GM19395 (cell line): ENCODE measurements around the gene PPP1R18.
"Not testable (repeated sequence)": the region's sequence is repeated elsewhere in the genome, so short reads cannot be mapped to it uniquely, and the experiment has no call there.

Experiments used
- ATAC-seq: cut with Tn5 transposase; IDR thresholded peaks from one replicate; pipeline ENCODE4 v1.9.1; 2021; ENCODE audit warnings: mild to moderate bottlenecking, moderate library complexity; ENCODE audit not compliant: unreplicated experiment

The PPP1R18 gene

GRCh38 chr6:30670760-30671527 is 15.5 kb downstream of the PPP1R18 start:
- no peak for ATAC-seq

DNA sequence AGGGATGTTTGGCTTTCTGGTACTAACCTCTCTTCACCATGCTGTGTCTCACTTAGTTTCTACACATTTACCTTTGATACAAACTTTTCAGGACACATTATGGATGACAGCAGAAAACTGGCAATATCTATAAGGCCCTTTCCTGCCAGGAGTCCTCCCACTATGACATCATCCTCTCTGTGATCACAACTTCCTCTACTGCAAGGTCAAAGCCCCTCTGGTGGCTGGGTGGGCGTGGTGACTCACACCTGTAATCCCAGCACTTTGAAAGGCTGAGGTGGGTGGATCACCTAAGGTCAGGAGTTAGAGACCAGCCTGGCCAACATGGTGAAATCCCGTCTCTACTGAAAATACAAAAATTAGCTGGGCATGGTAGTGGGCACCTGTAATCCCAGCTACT is 20.1 kb downstream of the PPP1R18 start:
- ATAC-seq: not testable (repeated sequence)

- ATAC-seq: no peak
These were observed 21.3 kb downstream of the PPP1R18 start for GRCh38 chr6:30664994-30665767.

- not testable (repeated sequence) for ATAC-seq
These were observed 28.5 kb downstream of the PPP1R18 start for GRCh38 chr6:30657922-30658321.

GRCh38 chr6:30657454-30657853 is 29.0 kb downstream of the PPP1R18 start:
- ATAC-seq: no peak

DNA sequence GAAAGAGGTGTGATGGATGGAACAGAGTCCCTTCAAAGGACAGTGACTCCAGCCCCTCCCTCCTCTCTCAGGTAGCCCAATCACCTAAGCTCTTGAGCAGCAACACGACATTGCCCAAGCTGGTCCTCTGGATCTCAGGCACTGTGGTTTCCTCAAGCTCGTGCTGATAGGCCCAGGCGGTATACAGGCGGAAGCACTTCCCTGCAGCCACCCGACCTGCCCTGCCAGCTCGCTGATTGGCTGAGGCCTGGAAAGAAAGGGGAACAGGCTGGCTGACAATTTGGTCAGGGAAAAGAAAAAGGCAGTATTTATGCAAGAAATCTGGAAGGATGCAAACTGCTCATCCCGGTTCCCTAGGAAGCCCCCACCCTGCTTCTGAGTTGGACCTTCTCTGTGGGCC is 29.9 kb downstream of the PPP1R18 start:
- no peak for ATAC-seq

GRCh38 chr6:30655743-30656094 is 30.7 kb downstream of the PPP1R18 start:
- ATAC-seq: no peak

GRCh38 chr6:30654798-30655742 is 31.4 kb downstream of the PPP1R18 start:
- ATAC-seq: no peak

GRCh38 chr6:30651143-30651542 is 35.3 kb downstream of the PPP1R18 start:
- no peak for ATAC-seq

DNA sequence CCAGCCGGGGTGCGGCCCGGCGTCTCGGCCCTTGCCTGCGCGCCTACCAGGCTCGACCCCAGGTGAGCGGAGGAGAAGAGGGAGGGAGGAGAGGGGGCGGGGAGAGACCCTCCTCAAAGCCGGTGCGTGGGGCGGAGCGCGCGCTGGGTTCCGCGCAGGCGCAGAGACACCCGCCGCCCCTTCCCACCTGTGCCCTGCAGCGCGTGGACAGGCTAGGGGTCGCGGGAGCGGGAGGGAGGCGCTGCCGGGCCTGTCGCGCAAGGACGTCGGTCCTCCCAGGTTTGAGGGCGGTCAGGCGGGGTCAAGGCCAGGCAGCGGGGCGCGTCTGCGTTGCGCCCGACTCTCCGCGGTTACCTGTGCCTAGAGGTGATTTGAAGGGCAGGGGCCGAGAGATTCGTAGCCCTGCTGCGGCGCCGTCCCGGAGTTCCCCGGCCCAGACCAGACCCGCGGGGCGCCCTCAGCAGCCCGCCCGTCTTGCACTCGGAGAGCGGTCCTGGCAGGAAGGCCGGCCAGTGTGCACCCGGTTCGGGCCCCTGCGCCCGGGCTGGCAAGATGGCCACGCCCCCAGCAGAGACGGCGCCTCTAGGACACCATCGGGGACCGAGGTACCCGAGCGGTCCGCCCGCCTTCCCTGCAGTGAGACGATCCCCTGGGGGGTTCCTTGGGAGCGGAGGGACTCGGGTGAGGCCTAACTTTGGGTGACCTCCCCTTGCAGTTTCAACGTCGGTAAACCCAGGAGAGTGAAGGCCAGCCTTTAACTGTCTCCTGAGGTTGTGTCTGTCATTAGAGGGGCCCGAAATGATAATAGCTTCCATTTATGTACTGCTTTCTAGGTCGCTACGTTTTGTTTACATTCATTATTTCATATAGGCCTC is 39.0 kb downstream of the PPP1R18 start:
- peak; percentile 72 for ATAC-seq

GRCh38 chr6:30646450-30647241 is 39.8 kb downstream of the PPP1R18 start, which contains the start of gene C6orf136:
Gene C6orf136 (plus strand): TSS chr6:30647133. CDS start chr6:30647232, 99 bp downstream.
- peak; percentile 51 for ATAC-seq

DNA sequence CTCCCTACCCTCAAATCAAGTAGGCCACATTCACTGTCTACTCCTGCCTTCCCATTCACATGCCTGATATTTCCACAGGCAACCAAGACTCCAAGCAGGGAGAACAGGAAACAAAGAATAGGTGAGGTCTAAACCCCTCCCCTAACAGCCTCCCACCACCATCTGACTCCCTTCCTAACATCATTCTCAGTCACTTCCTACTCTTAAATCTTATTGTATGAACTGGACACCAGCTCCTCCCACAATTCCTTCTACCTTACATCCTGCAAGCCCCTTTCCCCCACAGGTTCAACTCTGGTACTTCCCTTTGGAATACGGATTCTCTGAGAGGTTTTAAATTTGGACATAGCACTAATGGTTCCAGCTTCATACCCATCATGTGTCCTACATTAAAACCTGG is 40.5 kb downstream of the PPP1R18 start:
- no peak for ATAC-seq

DNA sequence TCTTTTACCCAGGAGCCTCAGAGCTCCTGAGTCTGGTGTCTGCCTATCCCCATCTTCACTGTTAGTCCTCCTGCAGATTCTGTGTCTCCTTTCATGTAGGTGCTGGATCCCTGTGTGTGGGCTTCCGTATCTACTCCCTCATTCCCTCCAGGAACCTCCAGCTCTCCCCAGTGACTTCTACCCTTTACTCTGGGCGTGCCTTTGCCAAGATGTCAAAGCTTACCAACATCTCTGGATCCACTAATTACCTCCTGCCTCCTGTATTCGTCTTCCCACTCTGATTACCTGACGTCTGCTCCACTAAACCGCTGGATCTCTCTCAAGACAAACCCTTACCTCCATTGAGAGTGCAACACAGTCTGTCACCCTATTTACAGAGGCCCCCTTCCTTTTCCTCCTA is 41.7 kb downstream of the PPP1R18 start:
- no peak for ATAC-seq

DNA sequence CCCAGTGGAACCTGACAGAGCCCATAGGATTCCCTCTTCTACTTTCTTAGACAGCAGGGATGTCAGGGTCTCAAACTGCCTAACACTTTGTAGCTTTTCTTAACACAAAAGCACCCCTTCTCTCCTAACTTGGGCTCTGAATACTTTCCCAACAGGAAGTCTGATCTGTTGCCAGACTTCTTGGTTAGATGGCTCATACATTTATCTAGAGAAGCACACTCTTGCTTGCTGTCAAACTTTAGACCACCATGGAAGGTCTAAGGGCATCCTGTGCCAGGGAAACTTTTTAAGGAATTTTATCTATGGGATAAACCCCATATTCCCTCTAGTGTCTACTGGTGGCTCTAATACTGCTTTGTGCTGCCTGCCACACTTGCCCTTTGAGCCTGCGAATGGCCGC is 42.8 kb downstream of the PPP1R18 start:
- no peak for ATAC-seq

DNA sequence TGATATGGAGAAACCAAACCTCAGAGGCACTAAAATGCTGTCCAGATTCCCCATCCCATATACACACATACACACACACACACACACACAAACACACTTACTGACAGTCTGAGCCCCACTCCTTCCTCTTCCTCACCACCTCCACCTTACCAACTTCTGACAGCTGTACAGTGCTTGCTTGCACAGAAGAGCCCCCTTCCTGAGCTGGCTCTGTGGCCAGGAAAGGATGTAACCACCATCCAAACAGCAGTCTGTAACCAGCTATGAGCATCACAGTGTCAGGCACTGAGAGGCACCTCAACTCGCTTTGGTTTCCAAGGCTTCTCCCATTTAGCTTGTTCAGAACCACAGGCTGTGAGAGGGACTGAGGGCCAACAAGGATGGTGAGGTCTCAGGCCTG is 45.4 kb downstream of the PPP1R18 start:
- ATAC-seq: no peak

DNA sequence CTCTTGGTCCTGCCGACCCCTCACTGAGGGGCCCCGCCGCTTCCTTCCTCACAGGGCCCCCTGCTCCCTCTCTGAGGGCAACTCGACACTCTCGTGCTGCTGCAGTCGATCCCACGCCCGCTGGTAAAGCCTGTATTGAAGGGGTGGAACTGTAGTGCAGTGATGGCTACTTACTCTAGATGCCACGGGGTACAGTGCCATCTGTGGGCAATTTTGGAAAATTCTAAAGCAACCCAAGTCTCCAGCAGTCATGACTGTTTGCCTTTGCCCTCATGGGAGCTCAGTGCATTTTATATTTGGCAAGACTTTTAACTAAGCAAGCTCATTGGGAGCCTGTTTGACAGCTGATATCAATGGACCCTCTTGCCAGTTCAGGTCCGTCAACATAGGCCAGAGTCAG is 46.0 kb downstream of the PPP1R18 start:
- no peak for ATAC-seq

DNA sequence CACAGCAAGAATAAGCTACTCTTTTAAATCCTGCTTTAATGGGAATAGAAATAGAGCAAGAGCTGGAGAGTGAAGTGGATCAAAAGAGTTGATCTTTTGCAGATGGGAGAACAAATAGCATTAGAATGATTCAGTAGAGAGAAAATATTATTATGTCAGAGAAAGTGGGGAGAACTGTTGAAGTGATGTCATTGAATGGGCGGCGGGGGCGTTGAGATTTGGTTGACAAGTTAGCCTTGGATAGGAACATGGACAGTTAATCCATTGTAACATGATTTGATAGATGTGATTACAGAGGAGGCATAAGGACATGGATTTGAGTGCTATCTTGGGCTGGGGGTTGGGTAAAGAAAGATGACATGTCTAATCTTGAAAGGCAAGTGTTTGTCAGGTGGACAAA is 50.6 kb downstream of the PPP1R18 start:
- ATAC-seq: no peak

- peak; percentile 81 for ATAC-seq
These were observed 59.7 kb downstream of the PPP1R18 start, which contains the start of gene ATAT1 for GRCh38 chr6:30626484-30627366. Gene ATAT1 (plus strand): TSS chr6:30626874.
